Smooth muscle cell of the brain vasculature (primary cell): ENCODE measurements around the gene DUSP7.
A peak's percentile ranks its signal among the peaks of the same experiment; 100 is the strongest.

ENCODE experiments used
- DNase-seq: peaks from one replicate; pipeline ENCODE4 v3.0.0-alpha.2; 2012; ENCODE audit warnings: low read depth, low spot score

The DUSP7 gene, protein sequence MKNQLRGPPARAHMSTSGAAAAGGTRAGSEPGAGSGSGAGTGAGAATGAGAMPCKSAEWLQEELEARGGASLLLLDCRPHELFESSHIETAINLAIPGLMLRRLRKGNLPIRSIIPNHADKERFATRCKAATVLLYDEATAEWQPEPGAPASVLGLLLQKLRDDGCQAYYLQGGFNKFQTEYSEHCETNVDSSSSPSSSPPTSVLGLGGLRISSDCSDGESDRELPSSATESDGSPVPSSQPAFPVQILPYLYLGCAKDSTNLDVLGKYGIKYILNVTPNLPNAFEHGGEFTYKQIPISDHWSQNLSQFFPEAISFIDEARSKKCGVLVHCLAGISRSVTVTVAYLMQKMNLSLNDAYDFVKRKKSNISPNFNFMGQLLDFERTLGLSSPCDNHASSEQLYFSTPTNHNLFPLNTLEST

DNA sequence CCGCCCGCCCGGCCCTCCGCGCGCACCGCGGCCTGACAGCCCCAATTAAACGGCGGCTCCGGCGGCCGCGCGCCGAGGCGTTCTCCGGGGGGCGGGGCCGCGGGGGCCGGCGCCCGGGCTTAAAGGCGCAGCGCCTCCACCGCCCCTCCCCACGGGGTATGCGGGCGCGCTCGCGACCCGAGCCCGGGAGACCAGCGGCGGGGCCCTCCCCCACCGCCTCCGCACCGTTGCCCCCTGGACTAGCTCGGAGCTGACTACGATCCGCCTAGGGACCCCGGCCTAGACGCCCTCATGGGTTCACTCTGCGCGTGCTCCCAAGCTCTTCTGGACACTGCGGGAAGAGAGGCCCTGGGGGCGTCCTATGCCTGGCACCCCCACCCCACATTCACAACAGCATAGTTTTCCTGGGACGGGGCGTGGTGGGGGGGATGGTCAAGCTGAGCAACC lies at the start of gene DUSP7:
DUSP7 (minus strand) TSS at position 51 of the 447 bp plus-strand sequence. CDS start 205 bp downstream, outside the sequence.
- DNase-seq: peak; percentile 31

- no peak for DNase-seq
Observed at GRCh38 chr3:52104684-52105640, 48.6 kb upstream of the DUSP7 start.

DNA sequence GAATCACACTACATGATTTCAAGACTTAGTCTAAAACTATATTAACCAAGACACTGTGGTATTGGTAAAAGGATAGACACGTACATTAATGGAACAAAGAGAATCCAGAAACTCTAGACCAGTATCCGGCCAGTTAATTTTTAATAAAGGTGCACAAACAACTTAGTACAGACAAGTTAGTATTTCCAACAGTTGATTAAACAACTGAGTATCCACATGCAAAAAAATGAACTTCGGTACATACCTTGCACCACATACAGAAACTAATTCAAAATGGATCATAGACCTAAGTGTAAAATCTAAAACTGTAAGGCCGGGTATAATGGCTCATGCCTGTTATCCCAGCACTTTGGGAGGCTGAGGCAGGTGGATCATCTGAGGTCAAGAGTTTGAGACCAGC lies 46.6 kb upstream of the DUSP7 start:
- DNase-seq: no peak

GRCh38 chr3:52099001-52099401 lies 42.6 kb upstream of the DUSP7 start:
- no peak for DNase-seq

DNA sequence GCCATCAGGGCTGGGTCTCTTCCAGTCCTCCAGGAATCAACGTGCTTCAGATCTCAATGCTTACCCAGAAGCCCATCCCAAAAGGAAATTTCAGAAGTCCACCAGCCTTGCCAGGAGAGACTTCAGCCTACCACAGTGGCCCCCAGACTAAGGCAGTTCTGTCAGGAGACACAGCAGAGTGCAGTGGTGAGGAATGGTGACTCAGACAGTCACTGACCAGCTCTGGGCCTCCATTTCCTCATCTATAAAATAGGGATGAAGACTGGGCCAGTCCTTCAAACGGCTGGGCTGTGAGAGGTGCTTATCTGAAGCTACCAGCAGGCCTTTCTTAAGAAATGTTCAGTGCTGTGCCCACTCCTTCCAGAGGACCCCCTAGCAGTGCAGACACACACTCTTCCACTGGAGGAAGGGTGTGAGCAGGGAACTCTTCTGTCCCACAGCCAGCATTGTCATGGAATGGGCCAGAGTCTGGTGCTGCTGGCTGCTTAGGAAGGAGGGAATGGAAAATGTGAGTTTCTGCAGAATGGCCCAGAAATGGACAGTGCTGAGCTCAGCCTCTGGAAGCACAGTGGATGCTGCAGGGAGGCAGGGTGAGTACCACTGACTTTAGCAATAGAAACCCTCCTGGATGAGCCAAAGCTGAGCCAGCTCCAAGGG lies 41.6 kb upstream of the DUSP7 start:
- no peak for DNase-seq

- DNase-seq: no peak
Observed at GRCh38 chr3:52095990-52096775, 39.8 kb upstream of the DUSP7 start.

DNA sequence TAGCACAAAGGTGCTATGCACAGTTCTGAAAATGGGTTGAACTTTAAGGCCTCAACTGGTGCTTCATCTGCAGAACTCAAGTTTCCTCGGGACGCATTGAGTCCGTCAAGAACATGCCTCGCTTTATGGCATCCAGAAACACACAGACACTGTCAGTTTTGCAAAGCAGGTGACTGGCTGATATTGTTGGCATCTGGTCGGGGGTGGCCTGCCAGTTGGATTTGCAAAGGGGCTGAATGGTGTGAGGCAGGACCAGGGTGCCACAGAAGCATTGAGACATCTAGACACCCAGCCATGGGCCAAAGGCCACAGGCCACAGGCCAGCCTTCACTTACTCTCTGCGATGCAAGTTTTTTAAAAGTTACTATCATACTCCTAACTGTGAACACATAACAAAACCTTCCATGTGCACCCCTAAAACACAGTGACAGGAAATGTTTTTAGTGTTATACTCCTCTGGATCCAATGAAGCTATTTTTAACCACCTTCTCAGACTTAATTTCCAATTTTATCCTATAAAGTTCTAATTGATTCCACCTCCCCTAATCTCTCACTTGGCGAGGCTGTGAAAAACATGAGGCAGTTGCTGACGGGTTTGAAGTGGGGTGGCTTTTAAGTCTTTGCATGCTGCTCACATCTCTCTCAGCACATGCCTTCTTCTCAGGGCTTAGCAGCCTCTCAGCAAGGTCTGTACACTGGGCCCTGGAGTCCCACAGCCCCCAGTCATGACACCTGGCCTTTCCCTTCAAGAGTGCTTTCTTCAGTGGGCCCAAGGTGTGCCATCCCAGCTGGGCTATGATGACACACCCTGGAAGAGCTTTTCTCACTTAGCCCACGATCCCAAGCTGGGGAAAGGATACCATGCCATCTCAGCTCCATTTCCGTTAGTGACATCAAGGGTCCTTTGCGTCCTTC lies 38.5 kb upstream of the DUSP7 start:
- no peak for DNase-seq

DNA sequence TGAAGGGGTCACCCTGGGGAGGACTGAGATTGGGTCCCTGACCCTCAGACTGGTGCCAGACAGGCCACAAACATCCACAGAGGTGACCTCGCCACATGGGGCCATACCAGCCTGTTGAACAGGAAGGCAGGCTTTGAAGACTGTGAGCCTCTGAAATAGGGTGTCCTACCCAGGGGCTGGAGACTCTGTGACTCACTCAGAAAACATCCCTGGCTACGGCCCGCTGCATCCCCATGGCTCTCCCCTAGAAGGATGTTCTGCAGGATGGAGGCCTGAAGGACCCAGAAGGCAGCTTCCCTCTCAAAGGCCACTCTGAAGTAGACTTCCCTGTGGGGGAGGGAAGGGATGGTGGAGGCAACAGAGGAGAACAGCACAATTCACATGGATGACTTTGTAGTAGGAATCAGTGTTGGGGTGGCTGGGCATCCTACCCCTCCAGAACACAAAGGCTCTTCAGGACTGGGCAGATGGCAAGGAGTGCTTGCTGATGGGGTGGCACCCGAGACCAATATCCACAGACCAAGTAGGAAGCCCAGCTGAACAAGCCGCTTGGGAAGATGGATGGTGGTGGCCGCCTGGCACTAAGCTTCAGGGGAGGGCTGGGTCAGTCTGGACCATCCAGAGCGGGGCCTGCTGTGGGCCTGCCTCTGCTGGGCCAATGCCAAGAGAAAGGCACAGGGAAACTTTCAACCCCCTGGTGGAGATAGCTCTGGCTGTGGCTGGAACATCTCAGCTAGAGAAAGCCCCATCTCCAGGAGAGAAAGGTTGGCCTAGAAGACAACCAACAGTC lies 37.6 kb upstream of the DUSP7 start:
- peak; percentile 45 for DNase-seq

GRCh38 chr3:52092891-52093290 lies 36.5 kb upstream of the DUSP7 start:
- DNase-seq: no peak

- no peak for DNase-seq
Observed at GRCh38 chr3:52092271-52092660, 35.9 kb upstream of the DUSP7 start.

DNA sequence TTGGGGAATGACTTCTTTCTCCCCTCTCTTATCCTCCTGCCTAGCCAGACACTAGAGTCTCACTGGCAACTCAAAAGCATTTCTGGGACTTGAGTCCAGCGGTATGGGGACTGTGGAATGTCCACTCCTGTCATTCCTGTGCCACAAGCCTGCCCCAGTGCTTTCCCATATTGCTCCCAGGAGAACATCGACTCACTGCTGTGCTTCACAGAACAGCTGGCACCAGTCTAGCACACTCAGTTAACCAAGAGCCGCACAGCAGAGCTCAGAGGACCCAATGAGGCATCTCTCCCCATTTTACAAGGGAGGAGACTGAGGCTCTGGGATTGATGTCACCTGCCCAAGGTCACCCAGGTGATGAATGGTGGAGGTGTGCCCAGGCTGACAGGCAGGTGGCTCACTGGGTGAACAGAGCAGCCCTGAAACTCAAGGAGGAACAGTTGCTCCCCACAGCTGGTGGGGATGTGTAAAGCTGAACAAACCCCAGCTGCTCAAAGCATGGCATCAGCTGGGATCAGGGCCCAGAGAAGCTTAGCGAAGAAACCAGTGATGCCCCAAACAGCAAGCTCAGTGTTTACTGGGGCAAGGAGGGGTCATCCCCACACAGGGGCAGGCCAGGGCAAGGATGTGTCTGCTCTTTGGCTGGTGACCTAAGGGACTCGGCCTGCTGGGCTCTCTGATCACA lies 35.4 kb upstream of the DUSP7 start:
- DNase-seq: no peak

GRCh38 chr3:52090933-52091468 lies 34.6 kb upstream of the DUSP7 start:
- peak; percentile 54 for DNase-seq

DNA sequence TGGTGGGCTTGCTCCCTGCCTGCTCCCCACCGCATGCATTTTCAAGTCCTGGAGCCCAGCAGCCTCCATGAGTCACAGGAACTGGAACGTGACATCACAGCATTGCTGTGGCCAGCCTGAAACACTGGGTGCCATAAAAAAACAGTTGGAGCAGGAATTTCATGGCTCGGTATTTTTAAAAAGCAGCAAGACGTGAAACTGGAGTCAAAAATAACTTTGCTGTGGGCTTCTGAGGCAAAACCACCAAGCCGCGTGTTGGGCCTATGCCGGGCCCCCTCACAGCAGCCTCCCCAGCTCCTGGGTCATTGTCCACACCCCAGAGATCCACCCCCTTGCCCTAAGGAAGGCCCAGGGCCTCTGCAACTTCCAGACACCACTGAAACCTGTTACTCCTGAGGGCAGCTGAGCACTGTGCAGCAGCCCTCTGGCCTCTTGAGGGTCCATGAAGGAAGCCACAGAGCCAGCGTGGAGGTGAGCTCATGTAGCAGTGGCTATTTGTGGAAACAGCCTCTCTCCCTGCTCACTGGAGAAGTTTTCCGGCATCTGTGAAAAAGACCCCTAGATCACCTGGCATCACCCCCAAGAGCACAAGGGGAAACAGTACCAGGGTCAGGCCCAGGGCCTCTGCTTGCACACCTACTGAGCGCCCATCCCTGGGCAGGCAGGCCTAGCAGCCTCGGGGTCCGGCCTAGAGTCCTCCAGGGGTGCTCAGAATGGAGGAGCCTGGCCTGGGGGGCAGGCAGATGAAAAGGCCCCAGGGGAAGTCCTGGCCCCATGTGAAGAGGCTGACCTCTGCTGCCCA lies 34.0 kb upstream of the DUSP7 start:
- DNase-seq: peak; percentile 94

DNA sequence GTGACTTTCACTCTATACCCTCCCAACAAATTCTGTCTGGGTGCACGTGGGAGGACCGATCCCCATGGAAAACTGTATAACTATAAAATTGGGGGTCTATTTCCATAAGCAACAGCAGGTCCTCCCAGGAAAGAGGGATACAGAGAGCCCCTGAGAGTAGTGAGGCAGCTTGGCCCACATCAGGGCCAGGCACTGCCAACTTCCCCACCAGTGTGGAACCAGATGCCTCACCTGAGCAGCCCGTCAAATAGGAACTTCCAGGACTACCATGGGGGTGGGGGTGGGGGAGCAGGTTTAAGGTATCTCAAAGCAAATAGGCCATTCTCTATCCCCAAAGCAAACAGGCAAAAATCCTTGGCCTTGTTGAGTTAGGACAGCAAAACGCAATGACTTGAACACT lies 33.3 kb upstream of the DUSP7 start:
- DNase-seq: no peak

DNA sequence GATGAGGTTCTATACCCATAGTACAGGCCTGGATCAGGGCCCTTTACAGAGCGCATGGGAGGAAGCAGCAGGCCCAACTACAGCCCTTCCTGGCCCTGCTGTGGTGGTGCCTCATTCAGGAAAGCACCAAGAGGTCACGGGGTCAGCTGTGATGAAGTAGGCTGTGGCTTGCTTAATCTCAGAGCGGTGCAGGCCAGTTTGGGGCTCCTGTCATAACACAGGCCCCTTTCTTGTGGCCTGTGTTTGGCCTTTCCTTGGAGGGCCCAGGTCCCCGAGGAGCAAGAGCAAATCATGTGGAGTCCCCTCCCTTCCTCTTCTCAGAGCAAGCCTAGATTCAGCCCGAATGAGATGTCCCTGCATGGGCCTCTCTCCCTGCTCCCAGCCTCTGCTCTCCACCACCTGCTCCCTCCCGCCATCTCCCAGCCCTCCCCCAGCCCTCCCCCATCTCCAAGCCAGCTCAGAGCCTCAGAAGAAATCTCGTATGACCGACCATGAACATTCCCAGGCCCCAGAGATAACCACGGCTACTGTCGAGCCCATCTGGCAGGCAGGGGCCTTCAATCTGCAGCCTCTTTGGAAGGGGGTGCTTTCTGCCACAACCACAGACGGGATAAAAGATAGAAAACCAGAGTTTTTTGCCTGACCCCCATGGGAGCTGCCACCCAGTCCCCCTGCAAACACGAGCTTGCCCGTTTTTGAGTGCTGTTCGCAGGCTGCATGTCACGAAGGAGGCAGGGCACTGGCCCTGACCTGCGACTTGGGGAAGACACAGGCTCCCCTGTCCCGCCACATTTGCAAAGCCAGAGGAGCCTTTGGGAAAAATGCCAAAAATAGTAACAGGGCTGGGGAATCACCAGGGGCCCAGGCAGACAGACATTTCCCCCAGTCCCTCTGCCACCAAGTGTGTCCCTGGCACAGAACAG lies 32.3 kb upstream of the DUSP7 start:
- DNase-seq: no peak

GRCh38 chr3:52087731-52088130 lies 31.4 kb upstream of the DUSP7 start:
- no peak for DNase-seq
